ENCODE results near the gene RAX. TPM values are rescaled to one million over a fixed set of nuclear protein-coding genes. Genes with fewer than 3 reads are reported as not detected.
A peak's percentile ranks its signal among the peaks of the same experiment; 100 is the strongest.

The RAX gene
- total RNA-seq, 1 donor from 2014 or later, result not detected

GRCh38 chr18:59229191-59229590, 44.1 kb downstream of the RAX start:
- Mint-ChIP-seq H3K4me3 (ENCODE audit: unreplicated experiment) (no peak overlapping the region), H3K9me3 (ENCODE audit: unreplicated experiment) (no peaks in the 10 kb centered on the region), H3K36me3 (ENCODE audit: low read depth, unreplicated experiment) (no peaks in the 10 kb centered on the region), H3K4me1 (ENCODE audit: unreplicated experiment) (no peaks in the 10 kb centered on the region), H3K27me3 (ENCODE audit: unreplicated experiment) (no peaks in the 10 kb centered on the region), H3K27ac (ENCODE audit: unreplicated experiment) (no peak overlapping the region)
- DNase-seq (ENCODE audit: low spot score), result no peak
- TF ChIP-seq, protein P1, sequence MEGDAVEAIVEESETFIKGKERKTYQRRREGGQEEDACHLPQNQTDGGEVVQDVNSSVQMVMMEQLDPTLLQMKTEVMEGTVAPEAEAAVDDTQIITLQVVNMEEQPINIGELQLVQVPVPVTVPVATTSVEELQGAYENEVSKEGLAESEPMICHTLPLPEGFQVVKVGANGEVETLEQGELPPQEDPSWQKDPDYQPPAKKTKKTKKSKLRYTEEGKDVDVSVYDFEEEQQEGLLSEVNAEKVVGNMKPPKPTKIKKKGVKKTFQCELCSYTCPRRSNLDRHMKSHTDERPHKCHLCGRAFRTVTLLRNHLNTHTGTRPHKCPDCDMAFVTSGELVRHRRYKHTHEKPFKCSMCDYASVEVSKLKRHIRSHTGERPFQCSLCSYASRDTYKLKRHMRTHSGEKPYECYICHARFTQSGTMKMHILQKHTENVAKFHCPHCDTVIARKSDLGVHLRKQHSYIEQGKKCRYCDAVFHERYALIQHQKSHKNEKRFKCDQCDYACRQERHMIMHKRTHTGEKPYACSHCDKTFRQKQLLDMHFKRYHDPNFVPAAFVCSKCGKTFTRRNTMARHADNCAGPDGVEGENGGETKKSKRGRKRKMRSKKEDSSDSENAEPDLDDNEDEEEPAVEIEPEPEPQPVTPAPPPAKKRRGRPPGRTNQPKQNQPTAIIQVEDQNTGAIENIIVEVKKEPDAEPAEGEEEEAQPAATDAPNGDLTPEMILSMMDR (IDR thresholded peaks at IDR 0.05; ENCODE audit: unreplicated experiment), result no peak

GRCh38 chr18:59228351-59228750, 44.9 kb downstream of the RAX start:
- no peak for DNase-seq (ENCODE audit: low spot score)
- TF ChIP-seq, protein P1 (IDR thresholded peaks at IDR 0.05; ENCODE audit: unreplicated experiment), result no peak
- Mint-ChIP-seq H3K4me3 (ENCODE audit: unreplicated experiment) (no peak overlapping the region), H3K4me1 (ENCODE audit: unreplicated experiment) (no peaks in the 10 kb centered on the region), H3K27me3 (ENCODE audit: unreplicated experiment) (no peaks in the 10 kb centered on the region), H3K36me3 (ENCODE audit: low read depth, unreplicated experiment) (no peaks in the 10 kb centered on the region), H3K9me3 (ENCODE audit: unreplicated experiment) (no peaks in the 10 kb centered on the region), H3K27ac (ENCODE audit: unreplicated experiment) (no peak overlapping the region)

DNA sequence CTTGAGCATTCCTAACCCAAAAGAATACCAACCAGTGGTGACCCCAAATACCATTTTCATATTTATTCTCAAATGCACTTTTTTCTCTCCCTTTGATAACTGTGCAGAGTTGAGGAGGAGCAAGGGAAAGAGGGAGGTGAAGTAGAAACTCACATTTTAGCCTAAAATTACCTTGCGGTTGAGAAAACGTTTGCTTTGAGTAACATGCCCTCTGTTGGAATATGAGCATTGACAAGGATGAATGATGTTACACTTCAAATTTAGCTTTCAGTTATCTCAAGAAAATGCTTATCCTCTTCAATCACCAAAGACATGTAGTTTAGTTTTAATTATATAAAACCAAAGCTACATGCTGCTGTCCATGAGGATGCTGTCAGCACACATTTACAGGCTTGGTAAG, 50.9 kb downstream of the RAX start:
- H3K4me1 Mint-ChIP-seq (ENCODE audit: unreplicated experiment), result peaks cover 11% of the 10 kb centered on the region
- no peak for DNase-seq (ENCODE audit: low spot score)
- TF ChIP-seq, protein P1 (IDR thresholded peaks at IDR 0.05; ENCODE audit: unreplicated experiment), result no peak
- peaks cover 19% of the 10 kb centered on the region for H3K27me3 Mint-ChIP-seq (ENCODE audit: unreplicated experiment)
- H3K4me3 Mint-ChIP-seq (ENCODE audit: unreplicated experiment), result no peak overlapping the region
- H3K36me3 Mint-ChIP-seq (ENCODE audit: low read depth, unreplicated experiment), result peaks cover 4% of the 10 kb centered on the region
- H3K9me3 Mint-ChIP-seq (ENCODE audit: unreplicated experiment), result no peaks in the 10 kb centered on the region
- no peak overlapping the region for H3K27ac Mint-ChIP-seq (ENCODE audit: unreplicated experiment)

GRCh38 chr18:59220784-59221765, 52.2 kb downstream of the RAX start:
- no peak overlapping the region for H3K27ac Mint-ChIP-seq (ENCODE audit: unreplicated experiment)
- H3K36me3 Mint-ChIP-seq (ENCODE audit: low read depth, unreplicated experiment), result peaks cover 4% of the 10 kb centered on the region
- H3K9me3 Mint-ChIP-seq (ENCODE audit: unreplicated experiment), result no peaks in the 10 kb centered on the region
- peak overlapping the region; percentile 83 for H3K4me3 Mint-ChIP-seq (ENCODE audit: unreplicated experiment)
- H3K27me3 Mint-ChIP-seq (ENCODE audit: unreplicated experiment), result peaks cover 19% of the 10 kb centered on the region
- DNase-seq (ENCODE audit: low spot score), result peak; percentile 14
- H3K4me1 Mint-ChIP-seq (ENCODE audit: unreplicated experiment), result peaks cover 11% of the 10 kb centered on the region
- TF ChIP-seq, protein P1 (IDR thresholded peaks at IDR 0.05; ENCODE audit: unreplicated experiment), result no peak

Measured in endothelial cell (in vitro differentiated cells).